Measurements from ENCODE around the gene LMAN1L.

Gene LMAN1L

DNA sequence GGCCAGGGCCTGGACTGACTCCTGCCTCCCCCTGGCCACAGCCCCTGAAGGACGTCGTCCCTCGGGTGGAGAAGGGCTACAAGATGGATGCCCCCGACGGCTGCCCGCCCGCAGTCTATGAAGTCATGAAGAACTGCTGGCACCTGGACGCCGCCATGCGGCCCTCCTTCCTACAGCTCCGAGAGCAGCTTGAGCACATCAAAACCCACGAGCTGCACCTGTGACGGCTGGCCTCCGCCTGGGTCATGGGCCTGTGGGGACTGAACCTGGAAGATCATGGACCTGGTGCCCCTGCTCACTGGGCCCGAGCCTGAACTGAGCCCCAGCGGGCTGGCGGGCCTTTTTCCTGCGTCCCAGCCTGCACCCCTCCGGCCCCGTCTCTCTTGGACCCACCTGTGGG is 10.3 kb upstream of the LMAN1L start:
- Histone ChIP-seq H3K9ac (ENCODE audit: low read length) (no peak overlapping the region), H3K4me1 (ENCODE audit: low read length) (peaks cover 36% of the 10 kb centered on the region), H3K9me3 (ENCODE audit: insufficient read depth, low read length) (no peaks in the 10 kb centered on the region), H3K27ac (ENCODE audit: low read length) (no peak overlapping the region), H3K36me3 (replicated peaks; ENCODE audit: low read depth, low read length) (peaks cover 75% of the 10 kb centered on the region), H4K20me1 (ENCODE audit: insufficient read depth, low read length) (peaks cover 68% of the 10 kb centered on the region), H3K4me3 (ENCODE audit: low read length) (no peak overlapping the region), H3K4me2 (ENCODE audit: low read length) (no peak overlapping the region), H3K79me2 (ENCODE audit: low read length) (peaks cover 46% of the 10 kb centered on the region), H2AFZ (ENCODE audit: low read depth, low read length) (no peak overlapping the region), H3K27me3 (ENCODE audit: low read depth, low read length) (no peaks in the 10 kb centered on the region)
- no peak for TF ChIP-seq EZH2phosphoT487 (IDR thresholded peaks at IDR 0.05; ENCODE audit: low read depth)
- TF ChIP-seq, protein P1, sequence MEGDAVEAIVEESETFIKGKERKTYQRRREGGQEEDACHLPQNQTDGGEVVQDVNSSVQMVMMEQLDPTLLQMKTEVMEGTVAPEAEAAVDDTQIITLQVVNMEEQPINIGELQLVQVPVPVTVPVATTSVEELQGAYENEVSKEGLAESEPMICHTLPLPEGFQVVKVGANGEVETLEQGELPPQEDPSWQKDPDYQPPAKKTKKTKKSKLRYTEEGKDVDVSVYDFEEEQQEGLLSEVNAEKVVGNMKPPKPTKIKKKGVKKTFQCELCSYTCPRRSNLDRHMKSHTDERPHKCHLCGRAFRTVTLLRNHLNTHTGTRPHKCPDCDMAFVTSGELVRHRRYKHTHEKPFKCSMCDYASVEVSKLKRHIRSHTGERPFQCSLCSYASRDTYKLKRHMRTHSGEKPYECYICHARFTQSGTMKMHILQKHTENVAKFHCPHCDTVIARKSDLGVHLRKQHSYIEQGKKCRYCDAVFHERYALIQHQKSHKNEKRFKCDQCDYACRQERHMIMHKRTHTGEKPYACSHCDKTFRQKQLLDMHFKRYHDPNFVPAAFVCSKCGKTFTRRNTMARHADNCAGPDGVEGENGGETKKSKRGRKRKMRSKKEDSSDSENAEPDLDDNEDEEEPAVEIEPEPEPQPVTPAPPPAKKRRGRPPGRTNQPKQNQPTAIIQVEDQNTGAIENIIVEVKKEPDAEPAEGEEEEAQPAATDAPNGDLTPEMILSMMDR (IDR thresholded peaks at IDR 0.05; ENCODE audit: low read depth, low read length), result no peak

DNA sequence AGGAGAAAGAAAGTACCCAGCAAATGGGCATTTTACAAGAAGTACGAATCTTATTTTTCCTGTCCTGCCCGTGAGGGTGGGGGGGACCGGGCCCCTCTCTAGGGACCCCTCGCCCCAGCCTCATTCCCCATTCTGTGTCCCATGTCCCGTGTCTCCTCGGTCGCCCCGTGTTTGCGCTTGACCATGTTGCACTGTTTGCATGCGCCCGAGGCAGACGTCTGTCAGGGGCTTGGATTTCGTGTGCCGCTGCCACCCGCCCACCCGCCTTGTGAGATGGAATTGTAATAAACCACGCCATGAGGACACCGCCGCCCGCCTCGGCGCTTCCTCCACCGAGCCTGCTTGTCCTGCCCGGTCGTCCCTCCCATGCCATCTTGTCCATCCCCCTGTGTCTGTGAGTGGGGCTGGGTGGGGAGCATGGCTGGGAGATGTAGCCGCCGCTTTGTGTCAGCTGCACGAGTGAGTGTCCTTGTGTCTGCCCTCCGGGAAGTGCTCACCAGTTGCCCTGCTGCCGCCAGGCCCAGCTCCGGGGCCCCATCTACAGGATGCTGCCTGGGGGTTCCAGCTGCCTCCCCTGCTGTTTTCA is 9.7 kb upstream of the LMAN1L start:
- peaks cover 68% of the 10 kb centered on the region for H3K36me3 ChIP-seq (replicated peaks; ENCODE audit: low read depth, low read length)
- peaks cover 31% of the 10 kb centered on the region for H3K4me1 ChIP-seq (ENCODE audit: low read length)
- H3K4me3 ChIP-seq (ENCODE audit: low read length), result no peak overlapping the region
- TF ChIP-seq, protein P1 (IDR thresholded peaks at IDR 0.05; ENCODE audit: low read depth, low read length), result no peak
- TF ChIP-seq EZH2phosphoT487 (IDR thresholded peaks at IDR 0.05; ENCODE audit: low read depth), result no peak
- H2AFZ ChIP-seq (ENCODE audit: low read depth, low read length), result no peak overlapping the region
- H3K27ac ChIP-seq (ENCODE audit: low read length), result no peak overlapping the region
- H4K20me1 ChIP-seq (ENCODE audit: insufficient read depth, low read length), result peaks cover 62% of the 10 kb centered on the region
- no peak overlapping the region for H3K9ac ChIP-seq (ENCODE audit: low read length)
- H3K27me3 ChIP-seq (ENCODE audit: low read depth, low read length), result no peaks in the 10 kb centered on the region
- peaks cover 39% of the 10 kb centered on the region for H3K79me2 ChIP-seq (ENCODE audit: low read length)
- H3K4me2 ChIP-seq (ENCODE audit: low read length), result no peak overlapping the region
- H3K9me3 ChIP-seq (ENCODE audit: insufficient read depth, low read length), result no peaks in the 10 kb centered on the region

DNA sequence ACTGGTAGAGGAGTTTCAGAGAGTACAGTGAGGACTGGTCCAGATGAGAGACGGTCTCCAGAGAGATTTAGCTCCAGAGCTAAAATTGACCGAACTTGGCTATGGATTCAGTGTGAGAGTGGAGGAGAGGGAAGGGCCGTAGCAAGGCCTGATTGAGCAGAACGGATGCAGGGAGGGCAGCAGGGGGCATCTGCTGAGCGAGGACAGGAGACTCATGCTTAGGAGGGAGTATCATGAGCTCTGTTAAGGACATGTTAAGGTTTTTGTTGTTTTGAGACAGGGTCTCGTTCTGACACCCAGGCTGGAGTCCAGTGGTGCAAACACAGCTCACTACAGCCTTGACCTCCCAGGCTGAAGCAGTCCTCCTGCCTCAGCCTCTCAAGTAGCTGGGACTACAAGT is 7.7 kb upstream of the LMAN1L start:
- peaks cover 49% of the 10 kb centered on the region for H3K36me3 ChIP-seq (replicated peaks; ENCODE audit: low read depth, low read length)
- H4K20me1 ChIP-seq (ENCODE audit: insufficient read depth, low read length), result peaks cover 42% of the 10 kb centered on the region
- TF ChIP-seq, protein P1 (IDR thresholded peaks at IDR 0.05; ENCODE audit: low read depth, low read length), result no peak
- no peak for TF ChIP-seq EZH2phosphoT487 (IDR thresholded peaks at IDR 0.05; ENCODE audit: low read depth)

DNA sequence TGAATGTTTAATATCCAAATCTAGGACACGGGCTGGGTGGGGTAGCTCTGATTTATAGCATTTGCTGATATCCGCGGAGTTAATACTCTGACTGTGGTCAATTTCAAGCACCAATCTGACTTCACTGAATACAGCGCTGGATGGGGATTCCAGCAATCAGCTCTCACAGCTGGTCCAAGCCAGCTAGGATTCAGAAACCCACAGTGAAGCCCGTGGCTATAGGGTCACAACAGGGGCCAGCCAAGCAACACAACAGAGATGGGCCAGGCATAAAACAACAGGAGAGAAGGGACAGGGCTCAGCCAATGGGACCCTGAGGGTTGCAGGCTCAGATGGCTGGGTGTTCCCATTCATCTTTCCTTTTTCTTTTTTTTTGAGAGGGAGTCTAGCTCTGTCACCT is 5.4 kb upstream of the LMAN1L start:
- H2AFZ ChIP-seq (ENCODE audit: low read depth, low read length), result no peak overlapping the region
- no peak overlapping the region for H3K4me3 ChIP-seq (ENCODE audit: low read length)
- no peaks in the 10 kb centered on the region; the same call in 1 of the 2 replicates for H3K79me2 ChIP-seq (ENCODE audit: low read length)
- H3K27ac ChIP-seq (ENCODE audit: low read length), result no peak overlapping the region
- TF ChIP-seq, protein P1 (IDR thresholded peaks at IDR 0.05; ENCODE audit: low read depth, low read length), result no peak
- no peak for TF ChIP-seq EZH2phosphoT487 (IDR thresholded peaks at IDR 0.05; ENCODE audit: low read depth)
- peaks cover 21% of the 10 kb centered on the region for H4K20me1 ChIP-seq (ENCODE audit: insufficient read depth, low read length)
- H3K36me3 ChIP-seq (replicated peaks; ENCODE audit: low read depth, low read length), result peaks cover 27% of the 10 kb centered on the region
- no peak overlapping the region for H3K9ac ChIP-seq (ENCODE audit: low read length)
- H3K4me1 ChIP-seq (ENCODE audit: low read length), result peaks cover 7% of the 10 kb centered on the region
- H3K27me3 ChIP-seq (ENCODE audit: low read depth, low read length), result no peaks in the 10 kb centered on the region
- no peak overlapping the region for H3K4me2 ChIP-seq (ENCODE audit: low read length)
- H3K9me3 ChIP-seq (ENCODE audit: insufficient read depth, low read length), result no peaks in the 10 kb centered on the region

More for the DNA sequence above, 7.7 kb upstream of the LMAN1L start:
- Histone ChIP-seq H3K27me3 (ENCODE audit: low read depth, low read length) (no peaks in the 10 kb centered on the region), H3K27ac (ENCODE audit: low read length) (no peak overlapping the region), H2AFZ (ENCODE audit: low read depth, low read length) (no peak overlapping the region), H3K4me2 (ENCODE audit: low read length) (no peak overlapping the region), H3K79me2 (ENCODE audit: low read length) (peaks cover 19% of the 10 kb centered on the region), H3K9ac (ENCODE audit: low read length) (no peak overlapping the region), H3K4me1 (ENCODE audit: low read length) (peaks cover 15% of the 10 kb centered on the region), H3K9me3 (ENCODE audit: insufficient read depth, low read length) (no peaks in the 10 kb centered on the region), H3K4me3 (ENCODE audit: low read length) (no peak overlapping the region)

Data from OCI-LY3 (cell line).